ENCODE data around the gene SYNE1. TPM values are rescaled to one million over a fixed set of nuclear protein-coding genes. Genes with fewer than 3 reads are reported as not detected.
"Not testable (repeated sequence)": the region's sequence is repeated elsewhere in the genome, so short reads cannot be mapped to it uniquely, and the experiment has no call there.

The SYNE1 gene
- total RNA-seq, 1 donor from 2014 or later, result 166 TPM

- intact Hi-C loops (cut with DNase I), result no loop called here
- DNase-seq, result no peak
- Histone ChIP-seq H3K27me3 (ENCODE audit: low read depth) (no peaks in the 10 kb centered on the region), H3K36me3 (peaks cover 95% of the 10 kb centered on the region), H3K4me1 (no peaks in the 10 kb centered on the region), H3K9me3 (no peaks in the 10 kb centered on the region), H3K27ac (no peak overlapping the region), H3K4me3 (no peak overlapping the region)
- ATAC-seq, result no peak
- no peak for TF ChIP-seq CTCF (IDR thresholded peaks at IDR 0.05)
Observed at GRCh38 chr6:152334555-152334954, 302.6 kb downstream of the SYNE1 start.

- intact Hi-C loops (cut with DNase I), result no loop called here
- peaks cover 92% of the 10 kb centered on the region for H3K36me3 ChIP-seq
Observed at GRCh38 chr6:152330961-152331360, 306.2 kb downstream of the SYNE1 start.

GRCh38 chr6:152329638-152330448 lies 307.3 kb downstream of the SYNE1 start:
- no peak for TF ChIP-seq CTCF (IDR thresholded peaks at IDR 0.05)
- no peak for DNase-seq

More at GRCh38 chr6:152330961-152331360, 306.2 kb downstream of the SYNE1 start:
- Histone ChIP-seq H3K4me1 (no peaks in the 10 kb centered on the region), H3K27me3 (ENCODE audit: low read depth) (no peaks in the 10 kb centered on the region), H3K27ac (no peak overlapping the region), H3K9me3 (no peaks in the 10 kb centered on the region), H3K4me3 (no peak overlapping the region)
- TF ChIP-seq CTCF (IDR thresholded peaks at IDR 0.05), result no peak
- ATAC-seq (no peak), DNase-seq (no peak)

GRCh38 chr6:152328200-152328599 lies 309.0 kb downstream of the SYNE1 start:
- ATAC-seq; H3K4me1 ChIP-seq; H3K4me3 ChIP-seq; H3K27ac ChIP-seq; H3K9me3 ChIP-seq; intact Hi-C loops (cut with DNase I); DNase-seq; H3K27me3 ChIP-seq (ENCODE audit: low read depth): not testable (repeated sequence)
- H3K36me3 ChIP-seq, result peaks cover 92% of the 10 kb centered on the region

More at GRCh38 chr6:152329638-152330448, 307.3 kb downstream of the SYNE1 start:
- H3K4me1 ChIP-seq, result no peaks in the 10 kb centered on the region
- H3K9me3 ChIP-seq, result no peaks in the 10 kb centered on the region
- peaks cover 92% of the 10 kb centered on the region for H3K36me3 ChIP-seq
- ATAC-seq, result peak; percentile 20 to 43
- no peak overlapping the region for H3K27ac ChIP-seq
- intact Hi-C loops (cut with DNase I), result no loop called here
- H3K27me3 ChIP-seq (ENCODE audit: low read depth), result no peaks in the 10 kb centered on the region
- no peak overlapping the region for H3K4me3 ChIP-seq

- DNase-seq (no peak), ATAC-seq (no peak)
- no peak overlapping the region for H3K27ac ChIP-seq
- peaks cover 98% of the 10 kb centered on the region for H3K36me3 ChIP-seq
- no peak overlapping the region for H3K4me3 ChIP-seq
- no peak for TF ChIP-seq CTCF (IDR thresholded peaks at IDR 0.05)
- no peaks in the 10 kb centered on the region for H3K4me1 ChIP-seq
- intact Hi-C loops (cut with DNase I), result no loop called here
- no peaks in the 10 kb centered on the region for H3K27me3 ChIP-seq (ENCODE audit: low read depth)
- no peaks in the 10 kb centered on the region for H3K9me3 ChIP-seq
Observed at GRCh38 chr6:152323376-152323775, 313.8 kb downstream of the SYNE1 start.

- peaks cover 8% of the 10 kb centered on the region for H3K4me1 ChIP-seq
- no peak for TF ChIP-seq CTCF (IDR thresholded peaks at IDR 0.05)
- no peak for ATAC-seq
Observed at GRCh38 chr6:152318278-152318677, 318.9 kb downstream of the SYNE1 start.

More at GRCh38 chr6:152318278-152318677, 318.9 kb downstream of the SYNE1 start:
- H3K27me3 ChIP-seq (ENCODE audit: low read depth), result no peaks in the 10 kb centered on the region
- H3K27ac ChIP-seq, result peak overlapping the region; percentile 55
- H3K9me3 ChIP-seq, result no peaks in the 10 kb centered on the region
- intact Hi-C loops (cut with DNase I), result no loop called here
- H3K36me3 ChIP-seq, result peaks cover 80% of the 10 kb centered on the region
- H3K4me3 ChIP-seq, result no peak overlapping the region
- no peak for DNase-seq

All from lower lobe of right lung (tissue), 2 donors.